Neural cell (in vitro differentiated cells): ENCODE results near the gene ELOB.

Source experiments
- EP300 ChIP-seq: fragments of 450-650 bp; conservative IDR thresholded peaks from 2 replicates; pipeline ENCODE4 v1.6.1; 2014; ENCODE audit warnings: antibody characterized with exemption, mild to moderate bottlenecking, moderate library complexity; ENCODE audit not compliant: poor library complexity, severe bottlenecking
- EZH2 ChIP-seq: fragments of 200-600, 300-800 bp; shearing (Covaris generic), sonication (generic); IDR thresholded peaks from 2 replicates; pipeline ENCODE4 v1.6.1; 2014; ENCODE audit warnings: antibody characterized with exemption, low read length, borderline replicate concordance, mild to moderate bottlenecking; ENCODE audit not compliant: insufficient read depth, poor library complexity, severe bottlenecking
- POLR2AphosphoS5 ChIP-seq: IDR thresholded peaks from 2 replicates; pipeline ENCODE4 v1.6.1; 2012
- SMC3 ChIP-seq: fragments of 450-650 bp; conservative IDR thresholded peaks from 2 replicates; pipeline ENCODE4 v1.6.1; 2014; ENCODE audit warnings: antibody characterized with exemption, mild to moderate bottlenecking, moderate library complexity; ENCODE audit not compliant: poor library complexity
- TAF1 ChIP-seq: IDR thresholded peaks from 2 replicates; pipeline ENCODE4 v1.6.1; 2012; ENCODE audit warnings: low read depth
- TF ChIP-seq, protein P1 (sequence below): fragments of 450-650 bp; IDR thresholded peaks from 2 replicates; pipeline ENCODE4 v1.5.1; 2014; ENCODE audit warnings: antibody characterized with exemption, mild to moderate bottlenecking, moderate library complexity; ENCODE audit not compliant: poor library complexity, severe bottlenecking
- TF ChIP-seq, protein P2 (sequence below): IDR thresholded peaks from 2 replicates; pipeline ENCODE4 v1.6.1; 2012; ENCODE audit warnings: borderline replicate concordance

DNA sequence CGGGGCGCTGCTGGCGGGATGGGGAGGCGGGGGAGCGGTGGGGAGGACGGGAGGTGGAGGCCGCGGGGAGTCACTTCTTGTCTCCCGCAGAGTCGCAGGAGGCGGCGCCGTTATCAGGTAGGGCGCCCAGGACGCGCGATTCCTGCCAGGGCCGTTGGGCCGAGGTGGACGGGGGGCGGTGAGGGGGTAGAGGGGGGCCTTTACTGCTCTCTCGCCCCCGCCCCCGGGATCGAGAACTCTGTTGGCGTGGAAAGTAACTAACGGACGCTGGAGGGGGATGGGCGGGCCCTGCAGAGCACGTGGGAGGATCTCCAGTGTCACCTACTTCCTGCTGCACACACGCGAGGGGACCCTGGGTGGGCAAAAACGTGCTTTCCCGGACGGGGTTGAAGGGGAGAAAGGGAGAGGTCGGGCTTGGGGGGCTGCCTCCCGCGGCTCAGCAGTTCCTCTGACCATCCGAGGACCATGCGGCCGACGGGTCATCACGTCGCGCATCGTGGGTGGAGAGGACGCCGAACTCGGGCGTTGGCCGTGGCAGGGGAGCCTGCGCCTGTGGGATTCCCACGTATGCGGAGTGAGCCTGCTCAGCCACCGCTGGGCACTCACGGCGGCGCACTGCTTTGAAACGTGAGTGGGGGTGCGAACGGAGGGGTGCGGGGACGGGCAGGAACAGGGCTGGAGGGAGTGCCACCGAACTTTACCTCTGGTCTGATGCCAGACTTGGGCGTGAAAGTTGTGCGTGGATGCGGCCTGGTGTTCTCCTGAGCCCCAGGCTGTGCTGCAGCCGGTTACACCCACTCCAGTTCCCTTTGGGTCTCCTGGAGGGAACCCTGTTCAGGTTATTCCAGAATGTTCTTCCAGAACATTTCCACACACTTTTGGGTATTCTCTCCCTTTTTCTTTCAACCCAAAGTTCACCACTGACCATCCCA, 40.5 kb upstream of the ELOB start:
- TF ChIP-seq EZH2, result no peak
- TF ChIP-seq, protein P1, sequence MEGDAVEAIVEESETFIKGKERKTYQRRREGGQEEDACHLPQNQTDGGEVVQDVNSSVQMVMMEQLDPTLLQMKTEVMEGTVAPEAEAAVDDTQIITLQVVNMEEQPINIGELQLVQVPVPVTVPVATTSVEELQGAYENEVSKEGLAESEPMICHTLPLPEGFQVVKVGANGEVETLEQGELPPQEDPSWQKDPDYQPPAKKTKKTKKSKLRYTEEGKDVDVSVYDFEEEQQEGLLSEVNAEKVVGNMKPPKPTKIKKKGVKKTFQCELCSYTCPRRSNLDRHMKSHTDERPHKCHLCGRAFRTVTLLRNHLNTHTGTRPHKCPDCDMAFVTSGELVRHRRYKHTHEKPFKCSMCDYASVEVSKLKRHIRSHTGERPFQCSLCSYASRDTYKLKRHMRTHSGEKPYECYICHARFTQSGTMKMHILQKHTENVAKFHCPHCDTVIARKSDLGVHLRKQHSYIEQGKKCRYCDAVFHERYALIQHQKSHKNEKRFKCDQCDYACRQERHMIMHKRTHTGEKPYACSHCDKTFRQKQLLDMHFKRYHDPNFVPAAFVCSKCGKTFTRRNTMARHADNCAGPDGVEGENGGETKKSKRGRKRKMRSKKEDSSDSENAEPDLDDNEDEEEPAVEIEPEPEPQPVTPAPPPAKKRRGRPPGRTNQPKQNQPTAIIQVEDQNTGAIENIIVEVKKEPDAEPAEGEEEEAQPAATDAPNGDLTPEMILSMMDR, result no peak
- TF ChIP-seq EP300, result no peak
- TF ChIP-seq, protein P2, sequence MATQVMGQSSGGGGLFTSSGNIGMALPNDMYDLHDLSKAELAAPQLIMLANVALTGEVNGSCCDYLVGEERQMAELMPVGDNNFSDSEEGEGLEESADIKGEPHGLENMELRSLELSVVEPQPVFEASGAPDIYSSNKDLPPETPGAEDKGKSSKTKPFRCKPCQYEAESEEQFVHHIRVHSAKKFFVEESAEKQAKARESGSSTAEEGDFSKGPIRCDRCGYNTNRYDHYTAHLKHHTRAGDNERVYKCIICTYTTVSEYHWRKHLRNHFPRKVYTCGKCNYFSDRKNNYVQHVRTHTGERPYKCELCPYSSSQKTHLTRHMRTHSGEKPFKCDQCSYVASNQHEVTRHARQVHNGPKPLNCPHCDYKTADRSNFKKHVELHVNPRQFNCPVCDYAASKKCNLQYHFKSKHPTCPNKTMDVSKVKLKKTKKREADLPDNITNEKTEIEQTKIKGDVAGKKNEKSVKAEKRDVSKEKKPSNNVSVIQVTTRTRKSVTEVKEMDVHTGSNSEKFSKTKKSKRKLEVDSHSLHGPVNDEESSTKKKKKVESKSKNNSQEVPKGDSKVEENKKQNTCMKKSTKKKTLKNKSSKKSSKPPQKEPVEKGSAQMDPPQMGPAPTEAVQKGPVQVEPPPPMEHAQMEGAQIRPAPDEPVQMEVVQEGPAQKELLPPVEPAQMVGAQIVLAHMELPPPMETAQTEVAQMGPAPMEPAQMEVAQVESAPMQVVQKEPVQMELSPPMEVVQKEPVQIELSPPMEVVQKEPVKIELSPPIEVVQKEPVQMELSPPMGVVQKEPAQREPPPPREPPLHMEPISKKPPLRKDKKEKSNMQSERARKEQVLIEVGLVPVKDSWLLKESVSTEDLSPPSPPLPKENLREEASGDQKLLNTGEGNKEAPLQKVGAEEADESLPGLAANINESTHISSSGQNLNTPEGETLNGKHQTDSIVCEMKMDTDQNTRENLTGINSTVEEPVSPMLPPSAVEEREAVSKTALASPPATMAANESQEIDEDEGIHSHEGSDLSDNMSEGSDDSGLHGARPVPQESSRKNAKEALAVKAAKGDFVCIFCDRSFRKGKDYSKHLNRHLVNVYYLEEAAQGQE, result no peak
- TF ChIP-seq TAF1, result no peak
- TF ChIP-seq POLR2AphosphoS5, result no peak
- TF ChIP-seq SMC3, result no peak
